NCI-H345 treated with DMSO at 0.1 percent for 48 hours (cell line): Measurements from ENCODE around the gene LNX2.

Source experiments
- DNase-seq: peaks from one replicate; lab custom pipeline; 2025; ENCODE audit not compliant: unreplicated experiment; lab: John Stamatoyannopoulos, UW

LNX2 gene

GRCh38 chr13:27570906-27571305, 49.4 kb downstream of the LNX2 start:
- no peak for DNase-seq

GRCh38 chr13:27569405-27569804, 50.9 kb downstream of the LNX2 start:
- no peak for DNase-seq

GRCh38 chr13:27565818-27566217, 54.5 kb downstream of the LNX2 start:
- DNase-seq = no peak

- DNase-seq = no peak
Measured at GRCh38 chr13:27562457-27562856, 57.9 kb downstream of the LNX2 start.

GRCh38 chr13:27559719-27560118, 60.6 kb downstream of the LNX2 start:
- DNase-seq = no peak

GRCh38 chr13:27556109-27556508, 64.2 kb downstream of the LNX2 start:
- no peak for DNase-seq

- DNase-seq = no peak
Measured at GRCh38 chr13:27551562-27551961, 68.8 kb downstream of the LNX2 start.

- no peak for DNase-seq
Measured at GRCh38 chr13:27549406-27549981, 70.8 kb downstream of the LNX2 start.

GRCh38 chr13:27542220-27542619, 78.1 kb downstream of the LNX2 start:
- no peak for DNase-seq

GRCh38 chr13:27541386-27541785, 78.9 kb downstream of the LNX2 start:
- DNase-seq = no peak

- no peak for DNase-seq
Measured at GRCh38 chr13:27536361-27537101, 83.8 kb downstream of the LNX2 start.

- no peak for DNase-seq
Measured at GRCh38 chr13:27535546-27535945, 84.8 kb downstream of the LNX2 start.

GRCh38 chr13:27534981-27535380, 85.3 kb downstream of the LNX2 start:
- no peak for DNase-seq

- DNase-seq = no peak
Measured at GRCh38 chr13:27534108-27534980, 86.0 kb downstream of the LNX2 start.

GRCh38 chr13:27533155-27533643, 87.1 kb downstream of the LNX2 start:
- no peak for DNase-seq

GRCh38 chr13:27528908-27529307, 91.4 kb downstream of the LNX2 start:
- DNase-seq = no peak

GRCh38 chr13:27526516-27526915, 93.8 kb downstream of the LNX2 start:
- no peak for DNase-seq

- DNase-seq = no peak
Measured at GRCh38 chr13:27524981-27525975, 95.1 kb downstream of the LNX2 start.

- no peak for DNase-seq
Measured at GRCh38 chr13:27523346-27524073, 96.8 kb downstream of the LNX2 start.

- no peak for DNase-seq
Measured at GRCh38 chr13:27522847-27523246, 97.5 kb downstream of the LNX2 start.
